NCI-H2196 treated with DMSO at 0.1 percent for 48 hours (cell line): ENCODE results near the gene GMDS.
A peak's percentile ranks its signal among the peaks of the same experiment; 100 is the strongest.

Source experiments
- DNase-seq: peaks from one replicate; lab custom pipeline; 2025; ENCODE audit not compliant: unreplicated experiment; lab: John Stamatoyannopoulos, UW

Gene GMDS

GRCh38 chr6:2044192-2044591 lies 201.2 kb downstream of the GMDS start:
- no peak for DNase-seq

GRCh38 chr6:2042956-2043648 lies 202.3 kb downstream of the GMDS start:
- no peak for DNase-seq

GRCh38 chr6:2038092-2038491 lies 207.3 kb downstream of the GMDS start:
- no peak for DNase-seq

- no peak for DNase-seq
These were observed 208.0 kb downstream of the GMDS start for GRCh38 chr6:2037237-2037926.

GRCh38 chr6:2036710-2037023 lies 208.7 kb downstream of the GMDS start:
- DNase-seq, result no peak

- no peak for DNase-seq
These were observed 209.3 kb downstream of the GMDS start for GRCh38 chr6:2035826-2036709.

GRCh38 chr6:2035046-2035445 lies 210.4 kb downstream of the GMDS start:
- no peak for DNase-seq

GRCh38 chr6:2034256-2034655 lies 211.1 kb downstream of the GMDS start:
- DNase-seq, result no peak

GRCh38 chr6:2033544-2033943 lies 211.9 kb downstream of the GMDS start:
- DNase-seq, result no peak

- no peak for DNase-seq
These were observed 214.6 kb downstream of the GMDS start for GRCh38 chr6:2030682-2031244.

GRCh38 chr6:2029952-2030351 lies 215.5 kb downstream of the GMDS start:
- no peak for DNase-seq

GRCh38 chr6:2029130-2029794 lies 216.1 kb downstream of the GMDS start:
- no peak for DNase-seq

- no peak for DNase-seq
These were observed 216.9 kb downstream of the GMDS start for GRCh38 chr6:2028457-2029038.

- no peak for DNase-seq
These were observed 219.3 kb downstream of the GMDS start for GRCh38 chr6:2026133-2026532.

- peak; percentile 65 for DNase-seq
These were observed 223.7 kb downstream of the GMDS start for GRCh38 chr6:2021713-2022125.

GRCh38 chr6:2020909-2021308 lies 224.5 kb downstream of the GMDS start:
- DNase-seq, result peak; percentile 44

GRCh38 chr6:2019051-2019450 lies 226.4 kb downstream of the GMDS start:
- DNase-seq, result no peak

- DNase-seq, result no peak
These were observed 229.4 kb downstream of the GMDS start for GRCh38 chr6:2016040-2016439.

- DNase-seq, result no peak
These were observed 236.9 kb downstream of the GMDS start for GRCh38 chr6:2008383-2008976.

- no peak for DNase-seq
These were observed 238.2 kb downstream of the GMDS start for GRCh38 chr6:2007165-2007564.
